Kidney glomerular epithelial cell (primary cell): ENCODE measurements around the gene MIA.
"Not testable (repeated sequence)": the region's sequence is repeated elsewhere in the genome, so short reads cannot be mapped to it uniquely, and the experiment has no call there.

Source experiments
- DNase-seq: peaks from one replicate; lab custom pipeline; 2025; lab: John Stamatoyannopoulos, UW

The MIA gene

GRCh38 chr19:40750874-40751537, 24.3 kb upstream of the MIA start, which contains the start of gene SNRPA:
Gene SNRPA, plus strand, starts transcription at chr19:40751203. Its CDS starts 206 bp downstream, at chr19:40751409.
- peak; percentile 97 for DNase-seq

DNA sequence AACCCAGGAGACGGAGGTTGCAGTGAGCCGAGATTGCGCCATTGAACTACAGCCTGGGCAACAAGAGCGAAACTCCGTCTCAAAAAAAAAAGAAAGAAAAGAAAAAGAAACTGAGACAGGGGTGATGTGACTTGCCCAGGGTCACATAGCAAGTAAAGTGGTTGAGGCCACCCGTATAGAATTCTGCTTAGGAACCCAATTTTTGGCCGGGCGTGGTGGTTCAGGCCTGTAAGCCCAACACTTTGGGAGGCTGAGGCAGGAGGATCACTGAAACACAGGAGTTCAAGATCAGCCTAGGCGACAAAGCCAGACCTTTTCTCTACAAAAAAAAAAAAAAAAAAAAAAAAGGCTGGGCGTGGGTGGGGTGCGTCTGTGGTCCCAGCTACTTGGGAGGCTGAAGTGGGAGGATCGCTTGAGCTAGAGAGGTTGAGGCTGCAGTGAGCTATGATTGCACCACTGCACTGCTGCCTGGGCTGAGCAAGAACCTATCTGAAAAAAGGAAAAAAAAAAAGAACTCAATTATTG, 23.0 kb upstream of the MIA start:
- no peak for DNase-seq

DNA sequence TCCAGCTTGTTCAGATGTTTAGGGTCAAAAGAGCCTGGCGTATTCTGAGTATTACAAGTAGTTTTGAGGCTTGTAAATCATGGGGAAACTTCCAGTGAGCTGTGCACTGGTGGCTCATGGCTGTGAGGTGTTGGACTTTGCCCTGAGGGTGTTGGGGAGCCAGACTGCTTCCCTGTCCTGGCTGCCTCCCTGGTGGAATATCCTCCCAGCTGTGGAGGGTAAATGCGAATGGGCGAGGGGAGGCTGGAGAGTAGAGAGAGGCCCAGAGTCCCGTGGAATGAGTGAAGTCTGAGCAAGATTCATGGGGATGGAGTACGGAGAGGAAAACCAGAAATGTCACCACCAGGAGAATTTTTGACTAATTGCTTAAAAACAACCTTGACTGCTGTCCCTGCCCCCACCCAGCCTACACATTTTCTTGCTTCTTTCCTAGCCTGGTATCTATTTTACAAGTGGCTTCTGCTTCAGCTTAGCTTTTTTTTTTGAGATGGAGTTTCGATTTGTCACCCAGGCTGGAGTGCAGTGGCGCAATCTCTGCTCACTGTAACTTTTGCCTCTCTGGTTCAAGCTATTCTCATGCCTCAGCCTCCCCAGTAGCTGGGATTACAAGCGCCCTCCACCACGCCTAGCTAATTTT, 20.6 kb upstream of the MIA start:
- no peak for DNase-seq

DNA sequence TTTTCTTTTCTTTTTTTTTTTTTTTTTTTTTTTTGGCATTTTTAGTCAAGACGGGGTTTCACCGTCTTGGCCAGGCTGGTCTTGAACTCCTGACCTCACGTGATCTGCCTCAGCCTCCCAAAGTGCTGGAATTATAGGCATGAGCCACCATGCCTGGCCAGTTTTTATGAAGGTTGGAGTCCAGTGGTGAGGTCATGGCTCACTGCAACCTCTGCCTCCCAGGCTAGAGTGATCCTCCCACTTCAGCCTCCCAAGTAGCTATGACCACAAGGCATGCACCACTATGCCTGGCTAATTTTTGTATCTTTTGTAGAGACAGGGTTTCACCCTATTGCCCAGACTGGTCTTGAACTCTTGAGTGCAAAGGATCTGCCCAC, 20.1 kb upstream of the MIA start:
- no peak for DNase-seq

DNA sequence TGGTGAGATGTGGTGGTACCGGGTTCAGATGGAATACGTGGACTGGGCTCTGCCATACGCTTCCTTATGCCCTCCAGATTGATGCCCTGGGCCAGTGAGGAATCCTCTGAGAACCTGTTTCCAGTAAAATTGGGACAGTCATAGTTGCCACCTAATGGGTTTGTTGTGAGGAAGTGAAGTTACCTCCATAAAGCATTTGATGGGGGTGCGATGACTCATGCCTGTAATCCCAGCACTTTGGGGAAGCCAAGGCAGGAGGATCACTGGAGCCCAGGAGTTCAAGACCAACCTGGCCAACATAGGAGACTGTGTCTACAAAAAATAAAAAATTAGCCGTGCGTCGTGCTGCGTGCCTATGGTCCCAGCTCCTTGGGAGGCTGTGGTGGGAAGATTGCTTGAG, 19.5 kb upstream of the MIA start:
- no peak for DNase-seq

DNA sequence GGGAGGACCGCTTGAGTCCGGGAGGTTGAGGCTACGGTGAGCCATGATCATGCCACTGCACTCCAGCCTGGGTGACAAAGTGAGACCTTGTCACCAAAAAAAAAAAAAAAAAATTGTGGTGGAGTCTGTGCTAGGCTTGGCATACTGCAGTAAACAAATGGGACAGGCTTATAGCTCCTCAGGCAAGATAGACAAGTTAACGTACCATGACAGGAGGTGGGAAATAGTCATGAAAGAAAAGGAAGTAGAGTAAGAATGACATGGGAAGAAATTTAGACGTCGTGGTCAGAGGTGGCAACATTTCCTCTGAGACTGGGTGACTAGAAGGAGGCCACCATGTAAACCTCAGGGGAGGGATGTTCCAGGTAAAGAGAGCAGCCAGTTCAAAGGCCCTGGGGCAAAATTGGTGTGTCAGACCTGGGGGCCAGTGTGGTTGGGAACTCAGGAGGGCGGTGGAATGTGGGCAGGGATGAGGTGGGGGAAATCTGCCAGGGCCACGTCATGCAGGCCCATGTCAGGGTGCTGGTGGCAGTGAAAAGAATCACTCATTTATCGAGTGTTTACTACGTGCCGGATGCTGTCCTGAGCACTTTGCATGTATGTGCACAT, 18.7 kb upstream of the MIA start:
- DNase-seq: no peak

- no peak for DNase-seq
Observed at GRCh38 chr19:40758491-40758890, 16.8 kb upstream of the MIA start.

GRCh38 chr19:40759352-40759751, 16.0 kb upstream of the MIA start:
- DNase-seq: no peak

DNA sequence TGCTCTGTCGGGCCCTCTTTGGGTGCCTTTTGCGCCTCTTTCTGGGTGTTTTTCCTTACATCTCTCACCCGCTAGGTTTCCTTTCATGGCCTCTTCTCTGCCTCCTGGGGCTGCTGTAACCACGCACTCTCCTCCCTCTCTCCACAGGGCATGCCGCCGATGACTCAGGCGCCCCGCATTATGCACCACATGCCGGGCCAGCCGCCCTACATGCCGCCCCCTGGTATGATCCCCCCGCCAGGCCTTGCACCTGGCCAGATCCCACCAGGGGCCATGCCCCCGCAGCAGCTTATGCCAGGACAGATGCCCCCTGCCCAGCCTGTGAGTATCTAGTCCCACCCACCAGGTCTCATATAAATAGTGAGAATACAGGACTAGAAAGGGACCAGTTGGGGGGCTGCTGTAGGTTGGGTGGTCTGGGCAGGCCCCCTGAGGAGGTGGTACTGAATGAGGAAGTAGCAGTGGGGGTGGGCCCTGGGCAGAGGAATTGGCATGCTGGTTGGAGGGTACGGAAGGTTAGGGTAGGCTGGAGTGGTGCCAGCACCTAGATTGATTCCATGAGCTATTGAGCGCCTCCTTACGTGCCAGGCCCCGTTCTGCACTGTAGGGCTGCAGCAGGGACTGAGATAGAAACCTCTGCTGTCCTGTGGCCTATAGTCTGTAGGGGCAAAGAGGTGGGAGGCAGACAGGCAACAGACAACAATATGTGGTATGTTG, 12.4 kb upstream of the MIA start:
- DNase-seq: no peak

- no peak for DNase-seq
Observed at GRCh38 chr19:40763526-40763925, 11.8 kb upstream of the MIA start.

DNA sequence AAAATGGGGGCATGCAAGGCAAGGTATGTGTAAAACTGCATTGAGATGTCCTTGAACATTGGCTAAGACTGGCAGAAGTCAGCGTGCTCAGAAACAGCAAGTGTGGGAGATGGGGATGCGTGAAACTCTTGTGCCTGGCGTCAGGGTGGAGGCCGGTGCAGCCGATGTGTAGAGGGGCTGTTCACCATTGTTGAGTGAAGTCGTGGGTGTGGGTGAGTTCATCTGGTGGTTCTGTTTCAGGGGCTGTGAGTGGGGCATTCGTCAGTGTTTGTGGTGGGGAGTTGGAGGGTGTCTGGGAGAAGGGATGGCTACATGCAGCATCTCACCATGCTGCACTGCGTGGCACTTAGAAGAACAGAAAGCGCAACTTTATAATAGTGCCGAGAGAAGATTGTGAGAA, 11.4 kb upstream of the MIA start:
- no peak for DNase-seq

GRCh38 chr19:40766385-40766784, 8.9 kb upstream of the MIA start:
- not testable (repeated sequence) for DNase-seq

GRCh38 chr19:40768869-40769268, 6.5 kb upstream of the MIA start:
- no peak for DNase-seq

GRCh38 chr19:40771101-40771862, 4.0 kb upstream of the MIA start:
- not testable (repeated sequence) for DNase-seq

DNA sequence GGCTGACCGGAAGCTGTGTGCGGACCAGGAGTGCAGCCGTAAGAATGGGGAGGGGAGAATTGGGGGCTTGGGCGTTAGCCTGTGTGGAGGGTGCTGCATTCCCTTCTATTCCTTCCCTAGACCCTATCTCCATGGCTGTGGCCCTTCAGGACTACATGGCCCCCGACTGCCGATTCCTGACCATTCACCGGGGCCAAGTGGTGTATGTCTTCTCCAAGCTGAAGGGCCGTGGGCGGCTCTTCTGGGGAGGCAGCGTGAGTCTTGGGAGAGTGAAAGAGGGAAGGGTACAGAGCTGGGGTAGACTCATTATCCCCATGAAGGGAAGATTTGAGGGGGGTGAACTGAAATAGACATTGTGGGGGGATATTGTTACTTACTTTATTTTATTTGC, 306 bp downstream of the MIA start:
- DNase-seq: no peak

DNA sequence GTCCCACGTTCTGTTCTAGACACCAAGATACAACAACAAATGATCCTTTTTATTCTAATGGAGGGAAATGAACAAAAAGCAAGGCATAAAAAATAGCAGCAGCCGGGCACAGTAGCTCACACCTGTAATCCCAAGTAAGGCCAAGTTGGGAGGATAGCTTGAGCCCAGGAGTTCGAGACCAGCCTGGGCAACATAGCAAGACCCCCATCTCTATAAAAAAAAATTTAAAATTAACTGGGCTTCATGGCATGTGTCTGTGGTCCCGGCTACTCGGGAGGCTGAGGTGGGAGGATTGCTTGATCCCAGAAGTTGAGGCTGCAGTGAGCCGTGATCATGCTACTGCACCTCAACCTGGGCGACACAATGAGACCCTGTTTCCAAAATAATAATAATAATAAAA, 1.0 kb downstream of the MIA start:
- no peak for DNase-seq

DNA sequence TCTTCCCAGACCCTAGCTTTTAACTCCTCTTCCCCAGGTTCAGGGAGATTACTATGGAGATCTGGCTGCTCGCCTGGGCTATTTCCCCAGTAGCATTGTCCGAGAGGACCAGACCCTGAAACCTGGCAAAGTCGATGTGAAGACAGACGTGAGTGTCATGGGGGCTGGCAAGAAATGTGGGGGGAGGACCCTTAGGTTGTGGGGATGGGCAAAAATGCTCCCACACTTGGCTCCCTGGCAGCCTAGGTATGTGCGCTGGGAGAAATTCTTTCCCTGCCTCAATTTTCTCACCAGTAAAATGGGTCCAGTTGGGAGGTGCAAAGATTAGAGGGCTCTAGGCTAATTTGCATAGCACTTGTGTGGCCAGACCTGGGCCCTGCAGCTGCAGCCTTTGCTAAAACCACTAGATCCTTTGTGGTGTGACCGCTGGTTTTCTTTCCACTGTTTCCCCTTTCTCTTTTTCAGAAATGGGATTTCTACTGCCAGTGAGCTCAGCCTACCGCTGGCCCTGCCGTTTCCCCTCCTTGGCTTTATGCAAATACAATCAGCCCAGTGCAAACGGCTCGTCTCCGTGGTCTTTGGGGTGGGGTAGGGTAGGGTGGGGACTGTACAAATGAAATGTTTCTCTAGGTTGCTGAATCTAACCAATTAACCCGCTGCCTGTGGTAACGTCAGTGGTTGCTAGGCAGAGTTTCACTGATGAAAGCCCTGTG, 1.8 kb downstream of the MIA start:
- peak; percentile 87 for DNase-seq

GRCh38 chr19:40777645-40777936, 2.3 kb downstream of the MIA start:
- no peak for DNase-seq

DNA sequence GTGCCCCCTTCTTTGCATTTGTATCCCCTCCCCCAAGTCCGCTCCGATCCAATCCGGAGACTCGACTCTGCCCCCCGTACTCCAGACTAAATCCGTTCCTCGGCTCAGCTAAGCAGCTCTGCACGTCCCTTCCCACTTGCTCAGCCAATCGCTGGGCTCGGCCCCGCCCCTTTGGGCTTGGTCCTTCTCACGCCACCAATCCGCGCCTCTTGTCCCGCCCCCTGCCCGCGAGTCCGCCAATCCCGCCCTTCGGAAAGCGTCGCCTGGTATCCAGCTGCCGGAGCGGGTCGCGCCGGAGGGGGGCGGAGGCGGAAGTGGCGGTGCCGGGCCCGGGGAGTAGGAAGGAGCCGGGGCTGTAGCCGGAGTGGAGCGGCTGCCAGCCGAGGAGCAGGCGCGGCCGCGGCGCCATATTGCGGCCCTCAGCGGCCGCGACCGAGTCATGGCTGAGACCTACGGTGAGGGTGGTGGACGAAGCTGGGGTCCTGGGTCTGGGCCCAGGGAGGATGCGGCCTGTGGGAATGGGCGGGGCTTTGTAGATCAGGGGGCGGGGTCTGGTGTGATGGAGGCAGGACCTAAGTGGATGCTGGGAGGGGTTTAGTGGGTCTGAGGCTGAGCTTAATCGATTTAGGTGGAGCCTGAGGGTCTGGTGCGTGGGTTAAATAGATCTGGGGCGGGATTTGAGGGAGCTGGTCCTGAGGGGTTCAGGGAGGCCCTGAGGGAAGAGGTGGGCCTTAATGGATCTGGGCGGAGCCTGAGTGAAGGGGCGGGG, 2.8 kb downstream of the MIA start, which contains the start of gene RAB4B:
TSS of gene RAB4B (plus strand) at position 311 of the 769 bp plus-strand sequence. CDS start at position 440, 129 bp downstream.
- peak; percentile 99 for DNase-seq

DNA sequence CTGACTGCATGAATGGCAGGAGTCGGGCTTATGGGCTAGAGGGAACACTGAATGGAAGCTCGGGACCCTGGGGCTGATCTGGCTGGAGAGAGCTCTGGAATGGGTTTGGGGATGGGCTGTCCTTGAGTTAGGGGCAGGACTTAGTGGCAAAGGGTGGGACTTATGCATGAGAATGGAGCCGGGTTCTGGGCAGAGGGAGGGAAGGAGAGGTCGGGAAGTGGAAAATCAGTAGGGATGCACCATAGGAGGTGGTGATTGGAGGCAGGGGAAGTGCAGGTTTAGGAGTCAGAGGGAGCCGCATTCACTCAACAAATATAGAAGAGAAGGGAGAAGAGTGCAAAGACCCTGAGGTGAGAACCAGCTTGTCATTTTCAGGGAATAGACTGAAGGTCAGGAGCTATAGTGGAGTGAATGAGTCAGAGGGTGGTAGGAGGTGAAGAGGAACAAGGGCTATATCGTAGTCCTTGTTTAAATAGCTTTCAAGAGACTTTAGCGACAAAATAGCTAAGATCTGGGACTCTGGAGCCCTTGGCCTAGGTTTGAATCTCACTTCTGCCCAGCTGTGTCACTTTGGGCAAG, 3.5 kb downstream of the MIA start:
- DNase-seq: peak; percentile 38
